ENCODE measurements around the gene RCHY1. TPM values are rescaled to one million over a fixed set of nuclear protein-coding genes. Genes with fewer than 3 reads are reported as not detected.
A peak's percentile ranks its signal among the peaks of the same experiment; 100 is the strongest.

RCHY1 gene
- total RNA-seq, 3 donors from 2014 or later (not counting 1 experiment from before 2014, with no cell fraction given), result 38.7 to 52.4 (median 45.3) TPM

DNA sequence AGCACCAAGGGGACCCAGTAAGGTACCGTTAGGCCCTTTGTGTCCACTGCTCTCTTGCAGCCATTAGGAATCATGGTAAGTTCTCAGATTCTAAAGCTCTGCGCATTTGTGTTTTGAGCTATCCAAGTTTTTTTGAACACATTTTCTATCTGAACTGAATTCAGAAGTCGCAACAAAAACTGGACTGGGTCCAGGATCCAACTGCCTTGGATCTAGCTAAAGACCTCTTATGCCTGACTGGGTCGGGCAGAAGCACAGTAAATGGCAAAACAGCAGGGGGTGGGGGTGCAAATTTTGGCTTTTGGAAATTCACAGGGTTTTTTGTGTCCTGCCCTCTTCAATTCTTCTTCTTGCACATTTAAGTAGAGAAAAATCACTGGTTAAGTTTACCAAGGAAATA lies 30.0 kb downstream of the RCHY1 start:
- Mint-ChIP-seq H3K36me3 (peaks cover 11% of the 10 kb centered on the region), H3K27me3 (ENCODE audit: low read depth in 2 of 2) (no peaks in the 10 kb centered on the region), H3K27ac (no peak overlapping the region), H3K4me1 (no peaks in the 10 kb centered on the region), H3K9me3 (no peaks in the 10 kb centered on the region), H3K4me3 (no peak overlapping the region)
- TF ChIP-seq, protein P1, sequence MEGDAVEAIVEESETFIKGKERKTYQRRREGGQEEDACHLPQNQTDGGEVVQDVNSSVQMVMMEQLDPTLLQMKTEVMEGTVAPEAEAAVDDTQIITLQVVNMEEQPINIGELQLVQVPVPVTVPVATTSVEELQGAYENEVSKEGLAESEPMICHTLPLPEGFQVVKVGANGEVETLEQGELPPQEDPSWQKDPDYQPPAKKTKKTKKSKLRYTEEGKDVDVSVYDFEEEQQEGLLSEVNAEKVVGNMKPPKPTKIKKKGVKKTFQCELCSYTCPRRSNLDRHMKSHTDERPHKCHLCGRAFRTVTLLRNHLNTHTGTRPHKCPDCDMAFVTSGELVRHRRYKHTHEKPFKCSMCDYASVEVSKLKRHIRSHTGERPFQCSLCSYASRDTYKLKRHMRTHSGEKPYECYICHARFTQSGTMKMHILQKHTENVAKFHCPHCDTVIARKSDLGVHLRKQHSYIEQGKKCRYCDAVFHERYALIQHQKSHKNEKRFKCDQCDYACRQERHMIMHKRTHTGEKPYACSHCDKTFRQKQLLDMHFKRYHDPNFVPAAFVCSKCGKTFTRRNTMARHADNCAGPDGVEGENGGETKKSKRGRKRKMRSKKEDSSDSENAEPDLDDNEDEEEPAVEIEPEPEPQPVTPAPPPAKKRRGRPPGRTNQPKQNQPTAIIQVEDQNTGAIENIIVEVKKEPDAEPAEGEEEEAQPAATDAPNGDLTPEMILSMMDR (IDR thresholded peaks at IDR 0.05), result no peak
- 91% methylated on average over 4 of the region's 4 CpGs for WGBS (ENCODE audit: insufficient coverage)
- Histone ChIP-seq H3K27me3 (ENCODE audit: control insufficient read depth, insufficient read depth, low read length) (no peaks in the 10 kb centered on the region), H3K27ac (ENCODE audit: low read length) (no peak overlapping the region), H3K4me1 (ENCODE audit: control insufficient read depth, insufficient read depth, low read length) (no peaks in the 10 kb centered on the region), H3K9me3 (ENCODE audit: control insufficient read depth, insufficient read depth, low read length) (no peaks in the 10 kb centered on the region), H3K4me3 (ENCODE audit: low read length) (no peak overlapping the region), H3K36me3 (ENCODE audit: control insufficient read depth, insufficient read depth, low read length) (peaks cover 65% of the 10 kb centered on the region)
- intact Hi-C loops (cut with micrococcal nuclease), result no loop called here
- ATAC-seq, result no peak
- no peak for DNase-seq

DNA sequence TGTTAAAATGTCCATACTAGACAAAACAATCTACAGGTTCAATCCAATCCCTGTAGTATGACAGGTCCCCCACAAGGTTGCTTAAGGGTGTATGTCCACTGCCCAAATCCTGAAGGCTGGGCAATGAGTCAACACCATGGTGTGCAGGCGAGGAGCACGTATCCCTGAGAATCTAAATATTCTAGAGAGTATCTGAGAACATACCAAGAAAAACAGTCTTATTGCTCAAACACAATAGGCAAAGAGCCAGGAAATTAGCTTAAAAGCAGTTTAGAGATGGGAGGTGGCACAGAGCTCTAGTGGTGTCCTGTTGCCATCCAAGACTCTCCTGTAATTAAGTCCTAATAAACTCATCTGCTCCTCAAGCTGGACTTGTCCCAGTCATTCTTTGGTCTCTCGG lies 37.0 kb downstream of the RCHY1 start:
- 100% methylated on average over 3 of the region's 3 CpGs for WGBS (ENCODE audit: insufficient coverage)

DNA sequence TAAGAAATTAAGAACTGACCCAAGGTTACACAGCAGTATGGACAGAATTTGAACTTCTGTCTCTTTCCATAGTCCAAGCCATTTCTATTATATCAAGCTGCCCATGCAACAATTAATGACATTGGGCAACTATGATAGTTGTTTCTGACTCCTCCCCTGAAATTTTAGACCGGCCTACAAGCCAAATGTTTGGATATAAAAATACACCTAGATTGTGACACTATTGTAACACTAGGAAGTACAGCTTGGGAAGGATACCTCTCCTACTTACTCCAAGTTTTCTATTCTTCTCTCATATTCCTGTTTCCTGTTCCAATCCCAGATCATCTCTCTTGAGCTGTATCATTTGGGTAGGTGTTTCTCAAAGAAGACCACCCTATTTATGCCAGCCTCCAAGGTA lies 43.5 kb downstream of the RCHY1 start:
- Histone ChIP-seq H3K9me3 (ENCODE audit: control insufficient read depth, insufficient read depth, low read length) (no peaks in the 10 kb centered on the region), H3K4me3 (ENCODE audit: low read length) (no peak overlapping the region), H3K4me1 (ENCODE audit: control insufficient read depth, insufficient read depth, low read length) (no peaks in the 10 kb centered on the region), H3K27me3 (ENCODE audit: control insufficient read depth, insufficient read depth, low read length) (no peaks in the 10 kb centered on the region), H3K27ac (ENCODE audit: low read length) (no peak overlapping the region), H3K36me3 (ENCODE audit: control insufficient read depth, insufficient read depth, low read length) (peaks cover 2% of the 10 kb centered on the region)
- Mint-ChIP-seq H3K27me3 (ENCODE audit: low read depth in 2 of 2) (no peaks in the 10 kb centered on the region), H3K4me1 (peaks cover 7 to 12% of the 10 kb centered on the region in 2 donors), H3K4me3 (no peak overlapping the region), H3K27ac (peak overlapping the region in 1 of 2 donors; percentile 41), H3K36me3 (no peaks in the 10 kb centered on the region), H3K9me3 (no peaks in the 10 kb centered on the region)
- no peak for ATAC-seq
- intact Hi-C loops (cut with micrococcal nuclease), result no loop called here
- DNase-seq, result no peak
- no CpG with 5 or more reads among the region's 1 CpG for WGBS (ENCODE audit: insufficient coverage)
- TF ChIP-seq, protein P1 (IDR thresholded peaks at IDR 0.05), result no peak

More for the DNA sequence above, 37.0 kb downstream of the RCHY1 start:
- Histone ChIP-seq H3K4me3 (ENCODE audit: low read length) (no peak overlapping the region), H3K4me1 (ENCODE audit: control insufficient read depth, insufficient read depth, low read length) (no peaks in the 10 kb centered on the region), H3K36me3 (ENCODE audit: control insufficient read depth, insufficient read depth, low read length) (peaks cover 42% of the 10 kb centered on the region), H3K27me3 (ENCODE audit: control insufficient read depth, insufficient read depth, low read length) (no peaks in the 10 kb centered on the region), H3K9me3 (ENCODE audit: control insufficient read depth, insufficient read depth, low read length) (no peaks in the 10 kb centered on the region), H3K27ac (ENCODE audit: low read length) (no peak overlapping the region)
- TF ChIP-seq, protein P1 (IDR thresholded peaks at IDR 0.05), result no peak
- peaks cover 8 to 32% of the 10 kb centered on the region in 2 donors for H3K4me1 Mint-ChIP-seq
- H3K9me3 Mint-ChIP-seq, result no peaks in the 10 kb centered on the region
- DNase-seq (no peak), ATAC-seq (no peak)
- intact Hi-C loops (cut with micrococcal nuclease), result no loop called here
- no peaks in the 10 kb centered on the region for H3K27me3 Mint-ChIP-seq (ENCODE audit: low read depth in 2 of 2)
- H3K4me3 Mint-ChIP-seq, result no peak overlapping the region
- H3K27ac Mint-ChIP-seq, result peak overlapping the region; percentile 22 to 27
- peaks cover 26% of the 10 kb centered on the region for H3K36me3 Mint-ChIP-seq

DNA sequence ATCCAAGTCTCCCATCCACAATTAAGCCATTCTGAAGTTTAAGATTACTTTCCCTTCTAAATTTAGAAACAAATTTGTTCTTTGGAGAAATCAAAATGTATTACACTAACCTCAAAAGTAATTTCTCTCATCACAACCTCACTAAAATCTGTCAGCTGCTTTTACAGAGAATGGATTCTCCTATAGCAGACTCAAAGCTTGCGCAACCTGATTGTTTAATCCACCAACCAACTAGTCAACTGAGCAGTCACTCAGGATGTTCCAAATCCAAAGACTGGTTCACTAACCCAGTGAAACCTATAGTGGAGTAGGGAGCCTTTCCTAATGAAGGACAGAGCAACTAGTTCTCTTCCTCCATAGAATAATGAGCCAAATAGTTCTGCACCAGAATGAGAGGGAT lies 44.3 kb downstream of the RCHY1 start:
- peaks cover 2% of the 10 kb centered on the region for H3K36me3 Mint-ChIP-seq
- H3K9me3 ChIP-seq (ENCODE audit: control insufficient read depth, insufficient read depth, low read length), result no peaks in the 10 kb centered on the region
- DNase-seq (no peak), ATAC-seq (no peak)
- H3K27me3 ChIP-seq (ENCODE audit: control insufficient read depth, insufficient read depth, low read length), result no peaks in the 10 kb centered on the region
- H3K4me1 Mint-ChIP-seq, result peaks cover 0 to 6% of the 10 kb centered on the region in 2 donors
- intact Hi-C loops (cut with micrococcal nuclease), result no loop called here
- TF ChIP-seq, protein P1 (IDR thresholded peaks at IDR 0.05), result no peak
- no peak overlapping the region for H3K4me3 ChIP-seq (ENCODE audit: low read length)
- 100% methylated on average over 1 of the region's 1 CpG for WGBS (ENCODE audit: insufficient coverage)
- no peaks in the 10 kb centered on the region for H3K9me3 Mint-ChIP-seq
- H3K4me3 Mint-ChIP-seq, result no peak overlapping the region
- no peak overlapping the region for H3K27ac ChIP-seq (ENCODE audit: low read length)
- H3K27me3 Mint-ChIP-seq (ENCODE audit: low read depth in 2 of 2), result peaks cover 0 to 3% of the 10 kb centered on the region in 2 donors
- no peak overlapping the region for H3K27ac Mint-ChIP-seq
- H3K4me1 ChIP-seq (ENCODE audit: control insufficient read depth, insufficient read depth, low read length), result no peaks in the 10 kb centered on the region
- H3K36me3 ChIP-seq (ENCODE audit: control insufficient read depth, insufficient read depth, low read length), result peaks cover 2% of the 10 kb centered on the region

Data from natural killer cell (primary cell).